Amniotic stem cell (primary cell): Measurements from ENCODE around the gene DROSHA.
"Not testable (repeated sequence)": the region's sequence is repeated elsewhere in the genome, so short reads cannot be mapped to it uniquely, and the experiment has no call there.

ENCODE experiments used
- DNase-seq: peaks from one replicate; lab custom pipeline; 2025; lab: John Stamatoyannopoulos, UW

Gene DROSHA

DNA sequence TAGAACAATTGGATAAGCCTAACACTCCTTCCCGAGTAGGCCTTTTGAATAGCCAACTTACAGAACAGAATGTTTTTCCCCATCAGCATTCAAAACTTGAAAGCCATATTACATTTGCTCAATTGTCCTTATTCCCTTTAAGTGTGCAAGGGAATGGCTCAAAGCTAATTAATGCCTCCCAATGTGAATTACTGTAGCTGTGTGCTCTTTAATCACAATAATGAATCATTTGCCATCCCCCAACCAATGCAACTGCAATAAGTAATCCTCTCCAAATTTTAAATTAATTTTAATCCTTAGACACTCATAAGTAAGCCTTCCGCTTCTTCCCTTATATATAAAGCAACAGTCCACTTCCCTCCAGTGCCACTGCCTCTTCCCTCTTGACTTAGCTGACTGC is 115.9 kb downstream of the DROSHA start:
- DNase-seq: no peak

DNA sequence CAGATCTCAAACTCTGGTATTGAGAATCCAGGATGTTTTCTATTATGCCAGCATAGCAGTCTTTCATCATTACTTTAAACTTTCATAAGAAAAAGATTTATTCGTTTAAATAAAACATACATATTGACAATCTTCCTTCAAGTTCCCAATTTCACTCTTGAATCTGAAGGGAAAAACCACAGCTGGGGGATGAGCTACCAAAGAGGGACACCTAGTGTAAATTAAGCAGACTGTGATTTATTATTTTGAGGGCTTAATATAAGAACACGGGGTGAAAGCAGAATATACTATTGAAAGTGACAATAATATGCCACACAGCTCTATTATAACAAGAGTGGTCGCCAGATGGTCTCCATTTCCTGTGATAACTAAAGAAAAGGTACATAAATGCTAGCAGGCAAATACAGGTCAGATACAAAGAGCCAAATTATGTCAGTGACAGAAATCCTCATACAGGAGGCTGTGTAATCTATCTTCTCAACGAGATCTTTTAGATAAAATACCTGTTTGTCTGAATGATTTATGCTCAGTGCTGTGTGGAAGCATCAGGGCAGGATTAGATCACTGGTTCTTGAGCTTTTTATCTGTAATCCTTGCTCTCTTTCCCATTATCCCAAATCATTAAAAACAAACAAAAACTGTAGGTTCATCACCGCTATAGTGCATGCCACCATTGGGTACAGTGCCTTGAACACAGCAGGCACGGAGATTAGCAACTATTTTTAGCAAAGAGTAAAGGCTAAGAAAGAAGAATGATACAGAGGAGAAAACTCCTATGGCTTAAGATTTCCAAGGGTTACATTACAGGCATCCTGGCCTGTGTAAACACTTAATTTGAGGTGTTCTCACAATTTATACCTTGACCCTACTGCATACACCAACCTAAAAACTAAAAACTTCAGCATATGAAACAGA is 116.6 kb downstream of the DROSHA start:
- no peak for DNase-seq

DNA sequence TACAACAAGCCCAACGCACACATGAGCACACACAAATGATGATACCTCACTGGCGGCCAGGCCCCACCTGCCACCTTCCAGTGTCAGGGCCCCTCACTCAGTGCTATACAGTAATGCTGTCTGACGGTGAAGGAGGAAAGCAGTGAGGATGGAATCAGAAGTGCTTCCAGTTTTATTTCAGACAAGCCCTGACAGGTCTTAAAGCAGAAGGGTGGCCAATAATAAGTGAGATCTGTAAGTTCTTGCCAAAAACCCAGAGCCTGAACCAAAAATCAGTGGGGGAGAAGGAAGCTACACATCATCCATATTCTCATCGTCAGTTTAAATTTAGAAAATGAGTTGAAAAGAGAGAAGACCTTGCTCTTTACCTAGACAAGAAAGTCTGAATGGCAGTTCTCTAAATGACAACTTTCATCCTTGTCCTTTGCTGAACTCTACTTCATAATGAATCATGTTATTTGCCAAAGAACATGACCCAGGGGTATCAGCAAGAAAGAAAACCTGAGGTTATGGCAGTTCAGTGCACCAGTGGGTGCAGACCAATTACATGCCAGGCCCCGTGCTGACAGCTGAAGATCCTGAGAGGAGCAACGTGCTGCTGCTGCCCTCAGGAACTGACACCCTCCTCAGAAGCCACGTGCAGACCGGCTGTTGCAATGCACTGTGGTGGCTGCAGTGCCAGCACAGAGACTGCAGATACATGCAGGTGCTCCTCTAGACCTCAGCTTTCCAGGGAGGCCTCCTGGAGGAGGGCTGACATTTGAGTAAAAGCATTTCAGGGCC is 118.7 kb downstream of the DROSHA start:
- no peak for DNase-seq

DNA sequence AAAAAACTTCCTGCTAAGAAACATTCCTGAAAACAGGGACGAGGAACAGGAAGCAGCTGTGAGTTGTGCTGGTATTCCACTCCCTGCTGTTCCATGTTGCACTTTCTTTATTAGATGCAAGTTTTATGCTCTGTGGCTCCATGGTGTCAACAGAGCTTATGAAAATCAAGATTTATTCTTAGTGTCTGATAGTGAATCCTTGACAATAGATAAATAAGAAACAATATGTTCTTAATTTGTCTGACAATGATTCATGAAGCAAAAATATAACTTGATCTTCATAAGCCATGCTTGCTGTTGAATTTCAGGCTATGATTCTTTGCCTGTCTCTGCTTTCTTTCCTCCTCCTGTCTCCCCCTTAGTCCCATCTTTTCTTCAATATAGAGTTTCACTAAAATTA is 119.6 kb downstream of the DROSHA start:
- DNase-seq: no peak

DNA sequence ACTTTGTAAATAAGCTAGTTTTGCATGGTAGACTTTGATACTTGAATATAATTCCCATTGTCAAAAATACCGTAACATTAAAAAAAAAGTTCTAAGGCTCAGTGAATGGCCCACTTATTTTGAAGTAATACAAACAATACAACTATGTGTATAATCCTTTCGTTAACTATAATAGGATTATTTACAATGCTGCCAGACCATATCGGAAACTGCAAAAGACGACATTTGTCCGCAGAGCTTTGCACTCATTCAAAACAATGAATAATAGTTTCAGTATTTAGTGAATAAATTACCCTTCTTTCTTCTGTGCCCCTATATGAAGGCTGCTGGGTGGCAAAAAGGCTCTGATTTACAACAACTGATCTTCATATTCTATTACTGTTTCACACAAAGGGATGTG is 121.8 kb downstream of the DROSHA start:
- no peak for DNase-seq

DNA sequence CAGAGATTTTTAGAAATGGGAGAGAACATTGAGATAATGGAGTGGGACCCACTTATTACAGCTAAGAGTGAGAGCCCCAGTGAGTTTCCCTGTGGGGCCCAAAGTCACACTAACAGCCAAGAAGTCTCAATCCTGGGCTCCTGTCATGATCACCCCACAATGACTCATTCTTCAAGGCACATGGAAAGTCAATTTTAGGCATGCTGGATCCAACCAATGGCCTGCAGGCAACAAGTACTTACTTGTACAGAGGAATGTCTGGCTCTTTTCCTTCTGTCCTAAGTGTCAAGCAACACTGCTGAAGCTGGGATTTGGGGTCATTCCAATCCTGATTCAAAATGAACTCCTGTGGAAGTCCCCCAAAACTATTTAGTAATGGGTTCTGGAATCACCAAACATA is 123.1 kb downstream of the DROSHA start:
- no peak for DNase-seq

DNA sequence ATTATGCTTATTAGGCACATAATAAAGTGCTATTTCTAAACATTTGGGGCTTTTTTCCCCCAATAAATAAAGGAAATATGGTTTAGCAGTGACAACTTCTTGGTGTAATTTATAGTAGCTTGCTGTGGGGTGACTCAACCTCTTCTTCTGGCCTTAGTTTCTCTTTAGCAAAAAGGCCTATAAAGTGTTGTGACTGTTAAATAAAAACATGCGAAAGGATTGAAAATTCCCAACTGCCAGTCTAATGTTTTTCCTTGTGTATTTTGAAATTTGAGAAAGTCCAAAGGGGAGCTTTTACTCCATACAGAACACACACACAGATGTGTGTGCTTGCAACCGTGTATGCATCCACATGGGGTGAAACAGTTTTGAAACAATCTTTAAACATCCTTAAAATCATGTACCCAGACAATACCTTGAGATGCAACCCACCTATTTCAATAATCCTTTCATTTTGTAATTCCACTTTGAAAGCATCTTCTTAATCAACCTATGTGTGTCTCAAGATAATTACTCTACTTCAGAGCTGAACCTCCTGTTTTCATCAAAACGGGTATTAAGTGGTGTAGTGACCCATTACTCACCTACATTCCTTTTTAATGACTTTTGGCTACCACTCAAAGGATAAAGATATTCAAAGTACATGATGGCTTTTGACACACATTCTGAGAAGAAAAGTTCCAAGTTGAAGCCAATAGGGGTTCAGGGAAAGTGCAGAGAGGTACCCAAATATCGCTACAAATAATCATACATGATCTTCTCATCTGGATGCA is 123.8 kb downstream of the DROSHA start:
- DNase-seq: no peak

DNA sequence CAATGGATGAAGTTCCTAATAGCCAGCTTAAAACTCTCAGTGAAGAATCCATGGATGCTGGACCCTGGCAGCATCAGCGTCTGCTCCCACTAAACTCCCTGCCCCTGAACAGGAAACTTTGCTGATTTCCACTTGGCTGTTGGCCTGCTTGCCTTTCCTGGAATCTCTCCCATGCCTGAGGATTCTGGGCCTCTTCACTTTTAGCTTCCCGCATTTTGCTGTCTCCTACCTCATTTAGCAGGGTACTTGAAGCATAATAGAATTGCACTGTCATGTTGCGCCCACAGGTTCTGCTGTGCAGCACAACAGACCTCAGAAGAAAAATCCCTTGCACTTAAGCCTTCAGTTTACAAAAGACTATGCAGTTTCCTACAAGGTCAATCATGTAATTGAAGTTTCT is 127.6 kb downstream of the DROSHA start:
- DNase-seq: no peak

DNA sequence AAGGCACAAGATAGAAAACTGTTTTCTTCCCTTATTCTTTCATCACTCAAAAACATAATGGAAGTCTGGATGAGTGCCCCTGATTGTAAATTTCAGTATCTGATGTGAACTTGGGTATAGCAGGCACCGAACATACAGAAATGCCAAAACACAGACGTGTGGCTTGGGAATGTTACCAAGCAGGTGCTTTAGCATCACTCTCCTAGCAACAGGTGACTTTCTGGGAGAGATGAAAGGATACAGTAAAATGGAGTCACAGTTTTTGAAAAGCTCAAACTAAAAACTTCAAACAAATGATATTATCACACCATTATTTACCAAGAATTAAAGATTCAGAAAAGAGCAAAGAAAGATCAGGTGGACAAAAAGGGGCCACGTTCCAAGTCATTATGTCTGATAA is 130.2 kb downstream of the DROSHA start:
- DNase-seq: no peak

DNA sequence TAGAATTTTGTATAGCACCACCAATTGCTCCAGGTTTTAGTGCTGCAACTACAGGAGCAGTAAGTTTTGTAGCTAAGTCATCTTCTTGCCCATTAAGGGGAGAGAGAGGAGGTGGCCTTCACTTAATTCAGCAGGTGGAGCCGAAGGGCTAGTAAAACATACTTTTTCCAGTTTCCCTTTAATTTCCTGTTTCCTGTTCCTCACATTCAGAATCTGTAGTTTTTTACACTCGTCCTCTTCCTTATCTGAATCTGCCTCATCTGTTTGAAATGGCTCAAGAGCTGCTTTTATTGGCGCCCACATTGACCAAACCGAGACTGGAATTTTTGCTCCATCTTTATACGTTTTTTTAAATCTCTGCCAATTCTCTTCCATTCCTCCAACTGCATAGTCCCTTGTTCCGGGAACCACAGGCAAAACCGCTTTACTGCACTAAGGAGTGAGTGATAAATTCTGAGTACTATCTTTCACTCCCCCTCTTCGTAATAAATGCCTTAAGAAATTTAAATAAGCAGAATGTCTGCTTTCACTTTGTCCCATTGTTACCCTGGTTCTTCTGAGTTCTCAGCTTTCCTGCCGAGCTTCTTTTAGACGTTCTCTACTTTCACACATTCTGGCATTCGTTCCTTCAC is 133.9 kb downstream of the DROSHA start:
- DNase-seq: no peak

DNA sequence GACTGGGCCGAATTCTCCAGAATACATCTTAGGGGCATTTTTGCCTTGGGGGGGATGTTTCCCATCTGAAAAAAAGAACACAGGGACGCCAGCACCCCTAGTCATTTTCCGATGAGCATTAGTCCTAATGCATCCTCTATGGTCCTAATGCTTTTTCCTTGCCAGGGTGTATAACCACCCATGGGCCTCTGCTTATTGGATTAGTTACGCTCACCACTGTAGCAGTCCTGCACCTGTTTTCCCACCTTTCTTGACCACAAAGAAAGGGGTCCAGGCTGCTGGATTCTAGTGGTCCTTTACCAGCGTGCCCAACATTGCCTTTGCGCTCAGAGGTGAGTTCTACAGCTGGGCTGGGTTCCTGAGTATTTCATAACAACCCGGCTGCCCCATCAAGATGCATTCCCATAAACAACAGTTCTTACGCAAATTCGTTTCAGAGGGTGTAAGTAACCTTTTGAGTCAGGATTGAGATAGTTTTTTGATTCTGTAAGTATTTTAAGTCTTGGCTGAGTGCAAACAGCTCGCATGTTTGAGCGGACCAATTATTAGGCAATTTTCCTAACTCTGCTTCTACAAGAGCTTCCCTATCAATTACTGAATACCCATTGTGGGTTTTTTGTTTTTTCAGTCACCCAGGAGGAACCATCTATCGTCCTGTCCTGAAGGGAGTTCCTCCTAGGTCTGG is 135.1 kb downstream of the DROSHA start:
- DNase-seq: no peak

DNA sequence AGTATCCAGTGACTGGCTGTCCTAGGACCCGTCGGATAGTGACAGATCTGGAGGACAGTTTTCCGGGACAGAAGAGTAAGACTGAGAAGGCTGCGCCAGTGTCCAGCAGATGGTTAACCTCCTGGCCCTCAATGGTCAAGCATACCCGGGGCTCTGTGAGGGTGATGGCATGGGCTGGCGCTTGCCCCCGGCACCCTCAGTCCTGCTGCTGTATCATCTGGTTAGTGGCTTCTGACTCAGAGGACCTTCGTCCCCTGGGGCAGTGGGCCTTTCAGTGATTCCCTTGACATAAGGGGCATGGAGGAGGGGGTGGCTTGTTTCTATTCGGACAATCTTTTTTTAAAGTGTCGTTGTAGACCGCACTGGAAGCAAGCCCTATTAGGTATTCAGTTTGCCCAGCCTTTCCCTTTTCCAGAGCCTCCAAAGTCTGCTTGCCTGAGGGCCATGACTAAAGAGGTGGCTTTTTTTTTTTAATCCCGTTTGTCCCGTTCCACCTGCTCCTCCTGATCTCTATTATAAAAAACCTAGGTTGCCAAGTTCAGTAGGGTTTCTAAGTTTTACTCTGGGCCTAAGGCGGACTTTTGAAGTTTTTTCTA is 136.3 kb downstream of the DROSHA start:
- not testable (repeated sequence) for DNase-seq

DNA sequence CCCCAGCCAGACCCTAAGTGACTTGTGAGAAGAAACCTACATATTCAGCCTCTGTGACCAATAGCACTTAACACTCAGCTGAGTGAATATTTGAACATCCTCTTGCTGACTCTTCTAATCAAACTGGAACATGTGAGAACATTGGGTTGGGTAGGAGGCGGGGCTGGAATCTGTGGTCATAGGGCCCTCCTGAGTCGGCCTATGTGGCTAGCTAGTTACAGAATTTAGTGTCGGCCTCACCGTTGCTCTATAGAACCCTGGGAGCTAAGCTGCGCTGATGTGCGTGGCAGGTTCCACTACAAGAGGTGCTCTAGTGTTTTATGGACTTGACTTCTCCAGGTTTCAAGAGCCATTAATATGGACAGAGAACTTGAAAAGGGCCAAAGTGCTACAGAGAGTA is 138.8 kb downstream of the DROSHA start:
- DNase-seq: no peak

DNA sequence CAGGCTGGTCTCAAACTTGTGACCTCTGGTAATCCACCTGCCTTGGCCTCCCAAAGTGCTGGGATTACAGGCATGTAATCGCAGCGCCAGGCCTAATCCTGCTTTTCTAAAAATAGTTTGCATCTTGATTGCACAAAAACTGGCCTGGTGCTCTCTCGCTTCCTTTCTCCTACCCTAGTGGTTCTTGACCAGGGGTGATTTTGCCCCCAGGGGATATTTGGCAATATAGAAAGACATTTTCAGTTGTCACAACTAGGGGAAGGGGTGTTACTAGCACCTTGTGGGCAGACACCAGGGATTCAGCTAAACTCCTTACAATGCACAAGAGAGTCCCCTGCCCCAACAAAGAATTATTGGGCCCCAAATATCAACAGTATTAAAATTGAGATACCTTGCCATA is 139.8 kb downstream of the DROSHA start:
- no peak for DNase-seq

DNA sequence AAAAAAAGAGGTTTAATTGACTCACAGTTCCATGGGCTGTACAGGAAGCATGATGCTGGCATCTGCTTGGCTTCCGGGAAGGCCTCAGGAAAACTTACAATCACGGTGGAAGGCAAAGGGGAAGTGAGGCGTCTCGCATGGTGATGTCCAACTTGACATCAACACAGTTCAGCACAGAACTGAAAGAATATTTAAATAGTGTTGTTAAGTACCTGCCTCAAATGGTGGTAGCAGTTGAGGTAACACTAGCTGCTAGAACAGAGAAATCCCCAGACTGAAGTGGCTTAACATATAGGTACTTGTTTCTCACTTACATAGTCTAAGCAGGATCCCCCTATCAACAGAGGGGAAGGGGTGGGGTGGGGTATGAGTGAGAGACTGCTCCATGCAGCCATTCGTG is 141.6 kb downstream of the DROSHA start:
- no peak for DNase-seq

DNA sequence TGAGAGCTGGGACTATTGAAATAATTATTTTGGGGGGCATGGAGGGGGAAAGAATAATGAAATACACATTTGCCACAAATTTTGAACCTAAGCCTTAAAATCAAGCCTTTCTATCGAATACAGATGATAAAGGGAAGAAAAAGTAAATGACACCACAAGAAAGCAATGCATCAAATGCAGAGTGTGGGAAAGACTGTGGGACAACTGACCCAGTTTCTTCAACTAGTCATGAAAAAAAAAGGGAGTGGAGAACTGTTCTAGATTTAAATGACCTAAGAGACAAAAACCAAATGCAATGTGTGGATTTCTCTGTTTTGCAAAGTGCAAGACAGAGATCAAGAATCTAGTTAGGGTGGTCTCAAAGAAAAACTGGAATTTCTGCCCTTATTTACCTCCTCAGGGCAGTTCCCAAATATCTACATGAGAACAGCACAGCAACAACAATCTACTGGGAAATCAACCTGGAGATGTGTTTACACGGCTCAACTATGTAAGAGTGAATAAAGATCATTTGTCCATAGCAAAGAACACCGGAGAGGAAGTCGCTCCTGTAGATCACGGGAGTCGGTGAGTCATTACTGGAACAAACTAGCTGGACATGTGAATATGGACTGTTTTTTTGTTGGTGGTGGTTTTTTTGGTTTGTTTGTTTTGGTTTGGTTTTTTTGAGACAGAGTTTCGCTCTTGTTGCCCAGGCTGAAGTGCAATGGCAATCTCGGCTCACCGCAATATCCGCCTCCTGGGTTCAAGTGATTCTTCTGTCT is 145.9 kb downstream of the DROSHA start:
- DNase-seq: no peak

DNA sequence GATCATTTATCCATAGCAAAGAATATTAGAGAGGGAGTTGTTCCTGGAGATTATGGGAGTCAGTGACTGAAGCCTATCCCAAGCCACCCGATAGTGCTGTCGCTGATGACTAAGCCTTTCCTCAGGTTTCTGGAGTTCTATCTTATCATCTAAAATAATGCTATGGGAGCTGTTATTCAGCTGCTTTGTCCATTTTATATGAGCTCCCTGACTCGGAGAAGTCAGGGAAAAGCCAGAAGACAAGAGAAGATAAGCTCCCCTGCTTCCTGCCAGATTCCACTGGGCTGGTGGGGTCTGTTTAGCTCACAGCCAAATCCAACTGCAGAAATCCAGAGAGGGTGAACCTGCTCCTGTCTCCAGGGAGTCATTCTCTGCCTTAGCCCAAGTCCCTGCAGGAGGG is 148.2 kb downstream of the DROSHA start:
- no peak for DNase-seq

DNA sequence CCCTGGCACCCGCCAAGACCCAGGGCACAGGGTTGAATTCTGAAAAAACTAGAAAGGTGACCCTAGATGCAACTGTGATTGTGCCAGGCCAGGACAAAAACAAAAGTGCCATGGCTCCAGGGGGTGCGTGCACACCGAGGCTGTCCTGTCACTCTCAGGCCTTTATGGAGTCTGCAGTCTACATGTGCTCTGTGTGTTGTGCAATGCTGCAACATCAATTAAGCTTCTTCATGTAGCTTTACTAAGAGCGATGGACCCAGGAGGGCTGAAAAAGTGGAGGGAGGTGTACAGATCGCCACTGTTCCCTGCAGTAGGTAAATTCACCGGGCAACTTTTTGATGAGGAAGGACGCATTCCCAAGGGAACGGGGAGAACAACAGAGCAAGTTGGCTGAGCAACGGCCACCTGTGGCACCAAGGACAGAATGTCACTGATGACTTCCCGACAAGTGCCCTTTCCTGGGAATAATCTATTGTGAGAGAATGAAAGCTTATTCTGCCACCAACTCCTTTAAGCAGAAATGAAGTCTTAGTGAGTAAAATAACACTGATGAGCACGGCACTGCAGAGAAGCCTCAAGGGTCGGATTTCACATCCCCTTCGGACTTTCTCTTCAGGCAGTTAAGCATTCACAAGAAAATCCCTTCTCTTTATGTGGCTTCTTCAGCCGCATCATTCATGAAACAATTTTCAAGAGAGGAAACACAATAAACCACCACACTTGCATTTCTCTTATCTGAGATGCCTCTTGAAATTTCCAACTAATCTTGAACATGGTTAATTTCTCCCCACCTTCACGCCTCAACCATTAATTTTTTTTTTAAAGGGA is 149.6 kb downstream of the DROSHA start:
- no peak for DNase-seq

DNA sequence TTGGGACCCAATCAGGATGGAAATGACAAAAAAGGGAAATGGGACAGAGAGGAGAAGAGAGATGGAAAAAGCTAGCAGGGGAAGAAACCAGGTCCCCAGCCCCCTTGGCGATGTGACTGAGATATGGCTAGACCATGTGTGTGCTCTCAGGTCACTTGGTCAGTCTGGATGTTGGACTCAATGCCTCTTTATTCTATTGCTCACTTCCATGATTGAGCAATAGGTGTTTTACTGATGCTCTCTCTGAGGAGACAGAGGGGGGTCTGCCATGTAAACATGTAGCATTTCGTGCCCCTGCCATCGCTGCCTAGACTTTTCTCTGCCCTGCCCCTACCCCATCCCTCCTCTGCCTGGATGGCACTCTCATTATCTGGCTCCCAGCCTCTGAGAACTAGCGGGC is 150.6 kb downstream of the DROSHA start:
- DNase-seq: no peak
